CD14-positive monocyte (primary cell): ENCODE data around the gene SNX12. TPM values are rescaled to one million over a fixed set of nuclear protein-coding genes. Genes with fewer than 3 reads are reported as not detected.
A peak's percentile ranks its signal among the peaks of the same experiment; 100 is the strongest.

Source experiments
- DNase-seq, 3 donors: peaks; one replicate each; pipeline ENCODE4 v3.0.0-alpha.2; 2011 to 2022
- H2AFZ ChIP-seq: 2 replicates; pipeline ENCODE4 v1.6.0; 2012; ENCODE audit warnings: mild to moderate bottlenecking, low read depth, low read length, inconsistent platforms; ENCODE audit not compliant: insufficient read depth, poor library complexity, severe bottlenecking
- H3K27ac ChIP-seq, 2 donors: 1 replicate in 1 of 2; 2 replicates in 1 of 2; pipeline ENCODE4 v1.5.1; 2012 to 2013; ENCODE audit warnings: low read length in 2 of 2, control low read depth in 1 of 2, inconsistent platforms in 1 of 2, low read depth in 1 of 2, mild to moderate bottlenecking in 1 of 2
- H3K27me3 ChIP-seq, 2 donors: one replicate each; pipeline versions ENCODE4 v1.6.0 to v1.6.1; 2011 to 2013; ENCODE audit warnings: low read length in 2 of 2; ENCODE audit not compliant: control insufficient read depth in 2 of 2, insufficient read depth in 2 of 2
- H3K36me3 ChIP-seq, 2 donors: replicated peaks in 1 of 2; 1 replicate in 1 of 2; 2 replicates in 1 of 2; pipeline versions ENCODE4 v1.5.1 to v1.6.1; 2012 to 2013; ENCODE audit warnings: low read length in 2 of 2, control low read depth in 1 of 2, inconsistent platforms in 1 of 2, mild to moderate bottlenecking in 1 of 2; ENCODE audit not compliant: insufficient read depth in 2 of 2, control insufficient read depth in 1 of 2
- H3K4me1 ChIP-seq, 2 donors: 1 replicate in 1 of 2; 2 replicates in 1 of 2; pipeline versions ENCODE4 v1.5.1 to v1.6.1; 2012 to 2013; ENCODE audit warnings: low read length in 2 of 2, control low read depth in 1 of 2, inconsistent platforms in 1 of 2, mild to moderate bottlenecking in 1 of 2, moderate library complexity in 1 of 2; ENCODE audit not compliant: insufficient read depth in 2 of 2, control insufficient read depth in 1 of 2
- H3K4me2 ChIP-seq: replicated peaks from 2 replicates; pipeline ENCODE3; 2012; ENCODE audit warnings: low read length, moderate library complexity, mild to moderate bottlenecking; ENCODE audit not compliant: poor library complexity, severe bottlenecking; ENCODE audit errors: extremely low read depth
- H3K4me3 ChIP-seq, 3 experiments: fragments of 200-600 bp in 1 of 3; sonication (generic) in 1 of 3; replicated peaks in 1 of 3; 1 replicate in 2 of 3; 2 replicates in 1 of 3; pipeline ENCODE4 v1.5.1; 2011 to 2013; ENCODE audit warnings: low read length in 3 of 3, mild to moderate bottlenecking in 3 of 3, control low read depth in 2 of 3, low read depth in 2 of 3, inconsistent platforms in 1 of 3, moderate library complexity in 1 of 3
- H3K79me2 ChIP-seq: 2 replicates; pipeline ENCODE4 v1.6.0; 2012; ENCODE audit warnings: mild to moderate bottlenecking, control low read depth, inconsistent platforms, low read length, moderate library complexity; ENCODE audit not compliant: insufficient read depth
- H3K9ac ChIP-seq: 2 replicates; pipeline ENCODE4 v1.6.0; 2017; ENCODE audit warnings: low read length, mild to moderate bottlenecking; ENCODE audit not compliant: insufficient read depth, poor library complexity, severe bottlenecking
- H3K9me3 ChIP-seq, 2 donors: replicated peaks in 1 of 2; 1 replicate in 1 of 2; 2 replicates in 1 of 2; pipeline versions ENCODE4 v1.5.1 to v1.6.1; 2012 to 2013; ENCODE audit warnings: low read length in 2 of 2, control low read depth in 1 of 2; ENCODE audit not compliant: control insufficient read depth in 1 of 2, insufficient read depth in 1 of 2
- H4K20me1 ChIP-seq: 2 replicates; pipeline ENCODE4 v1.6.0; 2012; ENCODE audit warnings: mild to moderate bottlenecking, low read length, control low read depth, moderate library complexity; ENCODE audit not compliant: insufficient read depth
- H3K27ac Mint-ChIP-seq, 7 donors: one replicate each; pipeline ENCODE4 v1.8.0; 2020; ENCODE audit warnings: mild to moderate bottlenecking in 7 of 7, mixed read lengths in 7 of 7, moderate library complexity in 6 of 7, inconsistent platforms in 2 of 7
- H3K27me3 Mint-ChIP-seq, 3 donors: one replicate each; pipeline ENCODE4 v1.8.0; 2021 to 2022; ENCODE audit warnings: low read depth in 3 of 3, mild to moderate bottlenecking in 3 of 3, mixed read lengths in 3 of 3, moderate library complexity in 3 of 3, inconsistent platforms in 1 of 3
- H3K36me3 Mint-ChIP-seq, 2 donors: one replicate each; pipeline ENCODE4 v1.8.0; 2020; ENCODE audit warnings: mixed read lengths in 2 of 2, inconsistent platforms in 1 of 2, mild to moderate bottlenecking in 1 of 2
- H3K4me1 Mint-ChIP-seq: one replicate; pipeline ENCODE4 v1.8.0; 2020; ENCODE audit warnings: mild to moderate bottlenecking, mixed read lengths
- H3K4me3 Mint-ChIP-seq, 2 donors: one replicate each; pipeline ENCODE4 v1.8.0; 2020; ENCODE audit warnings: mild to moderate bottlenecking in 2 of 2, mixed read lengths in 2 of 2, moderate library complexity in 1 of 2
- H3K9me3 Mint-ChIP-seq, 7 donors: one replicate each; pipeline ENCODE4 v1.8.0; 2020 to 2022; ENCODE audit warnings: mixed read lengths in 7 of 7, mild to moderate bottlenecking in 6 of 7, moderate library complexity in 6 of 7, inconsistent platforms in 2 of 7
- WGBS: methylation state at CpG from one replicate; pipeline ENCODE4 v1.1.5; 2013; ENCODE audit warnings: missing lambda C conversion rate; ENCODE audit not compliant: insufficient coverage; 5-methylcytosine and 5-hydroxymethylcytosine counted together
- intact Hi-C, 2 donors: fragments of 100-400 bp; cut with micrococcal nuclease; formaldehyde crosslinking; loops; one replicate each; pipeline versions ENCODE4 v1.15.0 to v1.15.1; 2023
- polyA plus RNA-seq, 3 donors: library from polyadenylated mRNA; depleted of rRNA in 1 of 3; unstranded in 2 of 3; stranded (reverse) in 1 of 3; fragments of 300-500 nt in 2 of 3; fragments of >200 nt in 1 of 3; fragmentation: Illumina TruSeq in 2 of 3; gene quantifications; 1 replicate in 2 of 3; 2 replicates in 1 of 3; pipeline ENCODE4 v1.2.3, GENCODE V29; 2012 to 2021
- TF ChIP-seq, protein P1 (sequence below): fragments of 200-600 bp; IDR thresholded peaks from one replicate; pipeline ENCODE4 v1.8.0; 2022; ENCODE audit warnings: antibody characterized with exemption, mild to moderate bottlenecking

SNX12 gene
- polyA plus RNA-seq, 3 donors = 4.2 to 12.9 (median 5.0) TPM

- Mint-ChIP-seq H3K4me3 (peak overlapping the region in 1 of 2 donors; percentile 79), H3K9me3 (peaks cover 0 to 1% (median 0%) of the 10 kb centered on the region in 7 donors), H3K27ac (no peak overlapping the region), H3K27me3 (peaks cover 0 to 3% (median 0%) of the 10 kb centered on the region in 3 donors), H3K4me1 (peaks cover 71% of the 10 kb centered on the region), H3K36me3 (peaks cover 0 to 15% of the 10 kb centered on the region in 2 donors)
- intact Hi-C loops = no loop called here
- no peak overlapping the region for H3K9ac ChIP-seq
- peak overlapping the region; percentile 34 for H3K4me2 ChIP-seq
- H3K27me3 ChIP-seq = no peaks in the 10 kb centered on the region
- peaks cover 61 to 68% of the 10 kb centered on the region in 2 donors for H3K4me1 ChIP-seq
- no peaks in the 10 kb centered on the region for H3K9me3 ChIP-seq
- peaks cover 7% of the 10 kb centered on the region for H3K79me2 ChIP-seq
- WGBS = no CpG with 5 or more reads among the region's 6 CpGs
- TF ChIP-seq, protein P1, sequence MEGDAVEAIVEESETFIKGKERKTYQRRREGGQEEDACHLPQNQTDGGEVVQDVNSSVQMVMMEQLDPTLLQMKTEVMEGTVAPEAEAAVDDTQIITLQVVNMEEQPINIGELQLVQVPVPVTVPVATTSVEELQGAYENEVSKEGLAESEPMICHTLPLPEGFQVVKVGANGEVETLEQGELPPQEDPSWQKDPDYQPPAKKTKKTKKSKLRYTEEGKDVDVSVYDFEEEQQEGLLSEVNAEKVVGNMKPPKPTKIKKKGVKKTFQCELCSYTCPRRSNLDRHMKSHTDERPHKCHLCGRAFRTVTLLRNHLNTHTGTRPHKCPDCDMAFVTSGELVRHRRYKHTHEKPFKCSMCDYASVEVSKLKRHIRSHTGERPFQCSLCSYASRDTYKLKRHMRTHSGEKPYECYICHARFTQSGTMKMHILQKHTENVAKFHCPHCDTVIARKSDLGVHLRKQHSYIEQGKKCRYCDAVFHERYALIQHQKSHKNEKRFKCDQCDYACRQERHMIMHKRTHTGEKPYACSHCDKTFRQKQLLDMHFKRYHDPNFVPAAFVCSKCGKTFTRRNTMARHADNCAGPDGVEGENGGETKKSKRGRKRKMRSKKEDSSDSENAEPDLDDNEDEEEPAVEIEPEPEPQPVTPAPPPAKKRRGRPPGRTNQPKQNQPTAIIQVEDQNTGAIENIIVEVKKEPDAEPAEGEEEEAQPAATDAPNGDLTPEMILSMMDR = no peak
- no peak overlapping the region for H3K27ac ChIP-seq
- no peak overlapping the region for H3K4me3 ChIP-seq
- no peak overlapping the region for H2AFZ ChIP-seq
- peaks cover 0 to 2% of the 10 kb centered on the region in 2 donors for H3K36me3 ChIP-seq
- H4K20me1 ChIP-seq = no peaks in the 10 kb centered on the region
- DNase-seq = no peak
Measured at GRCh38 chrX:71109051-71109450, 40.9 kb upstream of the SNX12 start.

GRCh38 chrX:71107762-71108360 is 39.7 kb upstream of the SNX12 start:
- Histone ChIP-seq H3K4me1 (peaks cover 73 to 79% of the 10 kb centered on the region in 2 donors), H4K20me1 (no peaks in the 10 kb centered on the region), H3K79me2 (peaks cover 7% of the 10 kb centered on the region), H3K36me3 (peaks cover 0 to 2% of the 10 kb centered on the region in 2 donors), H3K27ac (no peak overlapping the region), H3K9me3 (no peaks in the 10 kb centered on the region), H2AFZ (no peak overlapping the region), H3K9ac (no peak overlapping the region), H3K4me3 (no peak overlapping the region), H3K4me2 (peak overlapping the region; percentile 34), H3K27me3 (no peaks in the 10 kb centered on the region)
- Mint-ChIP-seq H3K36me3 (peaks cover 0 to 15% of the 10 kb centered on the region in 2 donors), H3K9me3 (peaks cover 0 to 1% (median 0%) of the 10 kb centered on the region in 7 donors), H3K27me3 (peaks cover 0 to 3% (median 0%) of the 10 kb centered on the region in 3 donors), H3K4me3 (peak overlapping the region in 1 of 2 donors; percentile 24), H3K4me1 (peaks cover 82% of the 10 kb centered on the region), H3K27ac (peak overlapping the region in 2 of 7 donors; percentile 1 to 26)
- TF ChIP-seq, protein P1 = no peak
- WGBS = 0% methylated on average over 1 of the region's 9 CpGs
- intact Hi-C loops = no loop called here
- DNase-seq = no peak
